Measurements from ENCODE around the gene OSTF1.

The OSTF1 gene

DNA sequence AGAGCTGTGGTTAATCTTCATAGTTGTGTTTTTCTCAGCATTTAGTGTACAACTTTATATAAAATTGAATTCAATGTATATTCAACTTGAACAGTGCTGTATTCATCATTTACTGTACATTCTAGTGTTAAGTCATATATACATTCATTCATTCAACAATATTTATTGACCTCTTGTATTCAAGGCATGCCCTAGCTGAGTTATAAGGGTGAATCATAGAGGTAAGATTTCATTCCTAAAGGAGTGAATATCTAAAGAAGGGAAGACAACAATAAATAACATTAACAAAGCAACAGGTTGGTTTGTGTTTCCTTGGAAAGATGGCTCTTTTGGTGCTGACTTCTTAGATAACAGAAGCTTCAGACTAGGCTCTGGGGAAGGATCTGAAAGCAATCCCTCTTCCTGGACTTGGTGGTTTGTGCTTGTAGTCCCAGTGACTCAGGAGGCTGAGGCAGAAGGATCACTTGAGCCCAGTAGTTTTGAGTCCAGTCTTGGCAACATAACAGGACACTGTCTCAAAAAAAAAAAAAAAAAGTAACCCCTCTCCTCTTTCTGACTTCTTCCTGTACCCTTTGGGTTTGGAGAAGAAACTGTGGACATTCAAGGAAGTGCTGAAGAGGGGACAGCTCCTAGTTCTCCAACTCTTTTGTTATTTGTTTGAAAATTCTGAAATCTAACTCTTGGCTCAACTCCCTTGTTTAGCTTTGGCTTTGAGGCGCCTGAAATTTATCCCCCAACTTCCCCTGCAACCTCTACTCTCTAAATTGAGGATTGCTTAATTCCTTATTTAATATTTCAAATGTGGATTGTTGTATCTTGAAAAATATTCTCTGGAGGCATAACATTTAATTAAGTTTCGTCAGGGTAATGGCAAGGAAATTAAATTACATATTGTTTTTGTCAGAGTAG lies 80.2 kb downstream of the OSTF1 start:
- no peak for DNase-seq

DNA sequence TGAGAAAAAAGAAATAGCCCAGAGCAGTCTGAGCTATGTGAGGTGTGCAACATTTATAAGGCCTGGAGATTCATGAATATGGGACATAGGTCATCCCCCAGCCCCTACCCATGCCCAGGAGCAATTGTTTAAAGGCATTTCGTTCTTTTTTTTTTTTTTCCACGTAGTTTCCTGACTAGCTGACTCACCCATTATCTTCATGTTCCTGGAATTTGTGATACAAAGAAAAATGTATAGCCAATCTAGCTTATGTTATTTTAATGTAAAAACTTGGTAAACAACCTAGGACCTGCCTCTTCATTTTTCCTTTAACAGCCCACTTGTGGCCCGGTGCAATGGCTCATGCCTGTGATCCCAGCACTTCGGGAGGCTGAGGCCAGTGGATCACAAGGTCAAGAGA lies 81.3 kb downstream of the OSTF1 start:
- DNase-seq = no peak

DNA sequence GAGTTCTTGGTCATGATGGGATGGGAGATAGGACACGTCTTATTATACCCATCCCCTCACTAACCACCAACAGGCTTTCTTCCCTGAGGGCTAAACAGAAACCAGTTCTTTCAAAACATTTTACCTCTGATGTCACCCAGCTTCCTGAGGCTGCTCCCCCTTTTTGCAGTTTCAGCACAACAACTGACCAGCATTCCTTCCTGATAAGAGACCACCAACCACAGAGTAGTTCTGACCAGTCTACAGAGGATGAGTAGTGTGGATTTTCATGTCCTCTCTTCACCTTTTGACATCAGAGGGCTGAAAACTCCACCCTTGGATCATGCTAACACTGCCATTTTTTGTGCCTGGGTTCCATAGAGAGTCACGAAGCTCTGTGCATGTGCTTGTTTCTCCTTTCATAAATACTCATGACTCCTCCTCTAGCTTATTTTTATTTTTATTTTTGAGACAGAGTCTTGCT lies 82.6 kb downstream of the OSTF1 start:
- DNase-seq = no peak

DNA sequence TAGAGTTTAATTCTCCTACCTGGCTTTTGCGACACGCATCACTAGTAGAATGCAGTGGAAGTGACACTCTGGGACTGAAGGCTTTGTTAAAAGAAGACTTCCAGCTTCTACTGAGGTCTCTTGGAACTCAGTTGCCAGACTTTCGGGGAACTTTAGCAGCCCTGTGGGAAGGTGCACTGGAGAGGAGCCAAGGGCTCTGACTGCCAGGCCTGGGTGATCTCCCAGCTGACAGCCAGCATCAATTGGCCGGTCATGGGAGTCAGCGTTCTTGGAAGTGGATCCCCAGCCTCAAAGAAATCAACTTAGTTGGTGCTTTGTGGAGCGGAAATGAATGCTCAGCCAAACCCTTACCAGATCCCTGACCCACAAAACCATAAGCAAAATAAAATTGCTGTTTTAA lies 87.1 kb downstream of the OSTF1 start:
- no peak for DNase-seq

DNA sequence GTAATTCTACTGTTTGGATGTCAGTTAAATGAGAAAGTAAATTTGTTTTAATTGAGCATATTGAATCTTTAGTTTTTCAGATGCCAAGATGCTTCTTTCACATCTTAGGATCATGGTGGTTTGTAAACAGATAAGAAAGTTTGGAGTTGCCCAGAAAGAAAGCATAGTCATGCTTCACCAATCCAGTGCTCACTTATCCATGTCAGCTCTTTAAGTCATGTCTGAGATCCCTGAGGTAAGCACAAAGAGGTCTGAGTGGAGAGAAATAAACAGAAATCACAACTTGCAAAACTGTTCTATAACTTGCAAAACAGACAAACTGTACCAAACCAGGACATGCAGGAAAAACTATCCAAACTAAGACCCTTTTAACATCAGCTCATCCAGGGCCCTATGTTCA lies 87.7 kb downstream of the OSTF1 start:
- no peak for DNase-seq

DNA sequence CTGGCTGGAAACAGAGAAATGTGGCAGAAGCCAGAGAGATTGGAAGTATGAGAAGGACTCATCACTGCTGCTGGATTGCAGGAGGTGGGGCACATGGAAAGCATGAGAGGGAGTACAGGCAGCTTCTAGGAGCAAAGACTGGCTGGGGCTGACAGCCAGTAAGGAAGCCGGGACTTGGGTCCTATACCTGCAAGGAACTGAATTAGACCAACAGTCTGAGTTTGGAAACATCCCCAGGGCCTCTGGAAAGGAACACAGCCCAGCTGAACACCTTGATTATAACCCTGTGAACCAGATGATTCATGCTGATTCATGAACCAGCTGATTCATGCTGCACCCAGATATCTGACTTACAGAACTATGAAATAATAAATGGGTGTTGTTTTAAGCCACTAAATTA lies 93.4 kb downstream of the OSTF1 start:
- no peak for DNase-seq

DNA sequence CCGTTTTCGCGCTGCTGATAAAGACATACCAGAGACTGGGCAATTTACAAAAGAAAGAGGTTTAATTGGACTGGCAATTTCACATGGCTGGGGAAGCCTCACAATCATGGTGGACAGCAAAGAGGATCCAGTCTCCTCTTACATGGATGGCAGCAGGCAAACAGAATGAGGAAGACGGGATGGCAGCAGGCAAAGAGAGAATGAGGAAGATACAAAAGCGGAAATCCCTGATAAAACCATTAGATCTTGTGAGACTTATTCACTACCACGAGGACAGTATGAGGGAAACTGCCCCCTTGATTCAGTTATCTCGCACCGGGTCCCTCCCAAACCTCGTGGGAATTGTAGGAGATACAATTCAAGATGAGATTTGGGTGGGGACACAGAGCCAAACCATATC lies 95.0 kb downstream of the OSTF1 start:
- DNase-seq = no peak

DNA sequence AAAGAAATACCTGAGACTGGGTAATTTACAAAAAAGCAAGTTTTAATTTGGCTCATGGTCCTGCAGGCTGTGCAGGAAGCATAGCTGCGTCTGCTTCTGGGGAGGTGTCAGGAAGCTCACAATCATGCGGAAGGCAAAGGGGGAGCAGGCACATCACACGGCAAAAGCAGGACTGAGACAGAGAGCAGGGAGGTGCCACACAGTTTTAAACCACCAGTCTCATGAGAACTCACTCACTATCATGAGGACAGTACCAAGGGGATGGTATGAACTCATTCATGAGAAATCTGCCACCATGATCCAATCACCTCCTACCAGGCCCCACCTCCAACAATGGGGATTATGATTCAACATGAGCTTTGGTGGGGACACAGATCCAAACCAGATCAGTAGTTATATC lies 96.2 kb downstream of the OSTF1 start:
- peak; percentile 6 for DNase-seq

DNA sequence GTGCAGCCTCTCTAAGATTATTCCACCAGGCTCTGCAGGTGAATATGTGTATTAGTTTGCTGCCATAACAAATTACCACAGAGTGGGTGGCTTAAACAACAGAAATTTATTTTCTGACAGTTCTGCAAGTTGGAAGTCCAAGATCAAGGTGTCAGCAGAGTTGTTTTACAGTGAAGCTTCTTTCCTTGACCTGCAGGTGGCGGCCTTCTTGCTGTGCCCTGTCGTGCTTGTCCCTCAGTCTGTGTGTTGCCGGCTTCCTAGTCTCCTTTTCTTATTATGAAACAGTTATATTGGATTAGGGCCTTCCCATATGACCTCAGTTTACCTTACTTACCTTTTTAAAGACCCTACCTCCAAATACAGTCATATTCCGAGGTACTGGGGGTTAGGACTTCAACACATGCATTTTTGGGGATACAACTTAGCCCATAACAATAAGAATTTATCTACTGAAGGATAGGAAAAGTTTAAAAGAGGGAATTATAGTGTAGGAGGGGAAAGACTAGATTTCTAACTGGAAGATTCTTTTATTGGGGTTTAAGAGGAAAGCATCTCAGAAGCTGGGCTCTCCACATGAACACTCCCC lies 97.4 kb downstream of the OSTF1 start:
- DNase-seq = peak; percentile 71

DNA sequence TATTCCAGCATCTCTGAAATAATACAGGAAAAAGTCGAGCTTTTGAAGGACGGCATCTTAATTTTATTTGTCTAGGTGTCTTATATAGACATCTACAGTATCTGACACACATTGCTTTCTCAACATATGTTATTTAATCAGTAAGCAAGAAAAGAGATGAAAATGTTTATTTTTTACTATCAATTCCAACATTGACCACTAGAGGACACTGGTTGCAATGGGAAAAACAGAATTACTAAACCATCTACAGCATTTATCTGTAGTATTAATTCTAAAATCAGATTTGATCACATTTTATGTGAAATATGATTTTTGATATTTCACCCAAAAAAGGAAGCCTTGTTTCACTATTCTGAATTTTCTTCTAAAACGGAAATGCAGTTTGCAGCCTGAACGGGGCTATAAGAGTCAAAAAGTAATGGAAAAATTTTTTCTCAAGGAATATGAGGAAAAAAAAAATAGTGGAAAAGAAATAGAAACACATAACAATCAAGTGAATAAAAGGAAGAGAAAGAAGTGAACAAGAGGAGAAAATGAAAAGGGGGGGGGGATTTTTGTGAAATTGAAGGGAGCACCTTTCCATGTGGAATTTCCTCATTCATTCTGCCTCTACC lies 98.6 kb downstream of the OSTF1 start:
- DNase-seq = no peak

DNA sequence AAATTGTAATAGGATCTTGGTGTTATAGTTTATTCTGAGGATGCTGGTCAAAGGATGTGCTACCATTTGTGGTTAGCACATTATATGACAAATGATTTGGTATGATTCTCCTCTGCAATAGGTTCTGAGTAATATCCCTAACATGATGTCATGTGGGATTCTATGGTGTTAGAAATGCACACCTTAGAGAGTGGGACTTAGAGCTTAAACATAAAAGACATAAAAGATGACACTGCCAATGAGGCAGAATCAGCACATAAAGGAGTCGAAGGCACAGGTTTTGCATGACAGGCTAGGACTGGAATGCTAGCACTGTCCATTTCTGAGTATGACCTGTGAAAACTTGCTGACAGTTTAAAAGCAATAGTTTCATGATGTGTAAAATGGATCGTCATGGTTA lies 100.4 kb downstream of the OSTF1 start:
- no peak for DNase-seq

DNA sequence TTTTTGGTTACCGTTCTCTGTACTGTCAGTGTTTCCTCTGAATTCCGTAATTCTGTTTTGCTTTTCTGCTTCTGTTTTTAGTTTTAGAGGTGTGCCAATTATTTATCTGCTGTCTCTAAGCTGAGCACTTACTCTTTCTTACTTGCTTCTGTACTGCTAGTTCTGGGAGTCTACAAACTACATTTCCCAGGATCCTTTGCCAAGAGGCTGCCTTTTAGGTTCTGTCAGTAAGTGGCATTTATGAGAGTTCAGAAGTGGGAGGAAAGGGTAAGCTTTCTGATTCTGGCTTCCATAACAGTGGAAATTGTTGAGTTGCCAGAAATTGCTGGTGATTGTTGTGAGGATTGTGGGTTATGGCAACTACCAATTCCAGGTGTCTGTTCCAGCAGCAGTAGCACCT lies 102.4 kb downstream of the OSTF1 start:
- no peak for DNase-seq

All from CD4-positive, alpha-beta T cell treated with Interleukin-6 for 4 hours (primary cell).